IMR-90 (cell line): ENCODE measurements around the gene EXOC6. TPM values are rescaled to one million over a fixed set of nuclear protein-coding genes. Genes with fewer than 3 reads are reported as not detected.

Source experiments
- ATAC-seq: fragments of 200-7000 bp; cut with Tn5 transposase; 2 replicates; pipeline ENCODE4 v1.9.1; 2020; ENCODE audit warnings: low read depth, mild to moderate bottlenecking, moderate library complexity
- BruUV-seq: library from RNA; stranded (reverse); fragments of 400-500 nt; replicated peaks from 2 replicates; lab custom pipeline; 2021; lab: Mats Ljungman, UMichigan
- CTCF ChIA-PET: fragments of 300-600 bp; formaldehyde crosslinking; extraction: SDS; loops from one replicate; lab custom pipeline; 2021; ENCODE audit warnings: antibody characterized with exemption; lab: Yijun Ruan, JAX
- POLR2A ChIA-PET: fragments of 300-600 bp; sonication (Branson Sonifier 250); formaldehyde crosslinking; loops from one replicate; lab custom pipeline; 2022; ENCODE audit warnings: antibody characterized with exemption; ENCODE audit not compliant: unreplicated experiment; lab: Charles Lee
- DNase-seq: peaks from one replicate; pipeline ENCODE4 v3.0.0; 2013
- H2AFZ ChIP-seq: replicated peaks from 2 replicates; pipeline ENCODE3; 2013; ENCODE audit warnings: low read length, mild to moderate bottlenecking; ENCODE audit not compliant: poor library complexity
- H2AK5ac ChIP-seq: 2 replicates; pipeline ENCODE4 v1.6.1; 2013; ENCODE audit warnings: low read depth, low read length, inconsistent platforms
- H2AK9ac ChIP-seq: replicated peaks from 2 replicates; pipeline ENCODE3; 2013; ENCODE audit warnings: mild to moderate bottlenecking, low read depth, low read length, moderate library complexity; ENCODE audit not compliant: poor library complexity
- H2BK120ac ChIP-seq: 2 replicates; pipeline ENCODE4 v1.6.1; 2013; ENCODE audit warnings: low read depth, low read length, inconsistent platforms
- H2BK15ac ChIP-seq: 3 replicates; pipeline ENCODE4 v1.6.1; 2013; ENCODE audit warnings: low read depth, low read length, inconsistent platforms
- H2BK20ac ChIP-seq: 2 replicates; pipeline ENCODE4 v1.6.1; 2013; ENCODE audit warnings: low read depth, mild to moderate bottlenecking, inconsistent platforms, low read length, moderate library complexity
- H2BK5ac ChIP-seq: 2 replicates; pipeline ENCODE4 v1.6.1; 2013; ENCODE audit warnings: mild to moderate bottlenecking, low read depth, low read length, inconsistent platforms; ENCODE audit not compliant: poor library complexity, severe bottlenecking
- H3K14ac ChIP-seq: replicated peaks from 2 replicates; pipeline ENCODE4 v1.6.1; 2013; ENCODE audit warnings: low read depth, low read length, inconsistent platforms
- H3K18ac ChIP-seq: 2 replicates; pipeline ENCODE4 v1.6.1; 2013; ENCODE audit warnings: low read depth, low read length, control low read depth
- H3K23ac ChIP-seq: 2 replicates; pipeline ENCODE4 v1.6.1; 2013; ENCODE audit warnings: low read depth, low read length, inconsistent platforms
- H3K27ac ChIP-seq: 2 replicates; pipeline ENCODE4 v1.5.1; 2013; ENCODE audit warnings: mild to moderate bottlenecking, control low read depth, low read length; ENCODE audit not compliant: insufficient read depth
- H3K27me3 ChIP-seq: 2 replicates; pipeline ENCODE4 v1.6.1; 2013; ENCODE audit warnings: low read length; ENCODE audit not compliant: control insufficient read depth, insufficient read depth
- H3K36me3 ChIP-seq: 2 replicates; pipeline ENCODE4 v1.6.1; 2013; ENCODE audit warnings: low read length, mixed read lengths; ENCODE audit not compliant: control insufficient read depth, insufficient read depth
- H3K4ac ChIP-seq: 2 replicates; pipeline ENCODE4 v1.6.1; 2013; ENCODE audit warnings: low read depth, low read length, inconsistent platforms
- H3K4me1 ChIP-seq: 2 replicates; pipeline ENCODE4 v1.6.1; 2013; ENCODE audit warnings: low read length, mixed read lengths; ENCODE audit not compliant: control insufficient read depth, insufficient read depth
- H3K4me2 ChIP-seq: 2 replicates; pipeline ENCODE4 v1.6.1; 2013; ENCODE audit warnings: low read depth, mild to moderate bottlenecking, control low read depth, low read length, moderate library complexity
- H3K4me3 ChIP-seq: 2 replicates; pipeline ENCODE4 v1.5.1; 2013; ENCODE audit warnings: low read depth, mild to moderate bottlenecking, control low read depth, low read length, moderate library complexity; ENCODE audit not compliant: insufficient read depth
- H3K56ac ChIP-seq: 2 replicates; pipeline ENCODE4 v1.6.1; 2013; ENCODE audit warnings: low read length, inconsistent platforms; ENCODE audit not compliant: insufficient read depth; ENCODE audit errors: extremely low read depth
- H3K79me1 ChIP-seq, 2 experiments: 2 replicates each; pipeline ENCODE4 v1.6.1; 2013; ENCODE audit warnings: low read length in 2 of 2, inconsistent platforms in 1 of 2, low read depth in 1 of 2
- H3K9ac ChIP-seq: 2 replicates; pipeline ENCODE4 v1.6.1; 2013; ENCODE audit warnings: low read depth, low read length, control low read depth
- H3K9me1 ChIP-seq: 2 replicates; pipeline ENCODE4 v1.6.1; 2013; ENCODE audit warnings: low read length, inconsistent platforms; ENCODE audit not compliant: insufficient read depth
- H3K9me3 ChIP-seq: 2 replicates; pipeline ENCODE4 v1.6.1; 2013; ENCODE audit warnings: low read length; ENCODE audit not compliant: control insufficient read depth, insufficient read depth
- H4K20me1 ChIP-seq: 2 replicates; pipeline ENCODE4 v1.6.1; 2013; ENCODE audit warnings: low read length, inconsistent platforms; ENCODE audit not compliant: insufficient read depth
- H4K5ac ChIP-seq: 2 replicates; pipeline ENCODE4 v1.6.1; 2013; ENCODE audit warnings: mild to moderate bottlenecking, low read depth, low read length, control low read depth
- H4K8ac ChIP-seq, 2 experiments: 2 replicates each; pipeline ENCODE4 v1.6.1; 2013; ENCODE audit warnings: low read depth in 2 of 2, low read length in 2 of 2, control low read depth in 1 of 2, inconsistent platforms in 1 of 2
- H4K91ac ChIP-seq: 2 replicates; pipeline ENCODE4 v1.6.1; 2013; ENCODE audit warnings: low read depth, low read length, inconsistent platforms; ENCODE audit not compliant: insufficient read depth
- BHLHE40 ChIP-seq: fragments of 150-350 bp; IDR thresholded peaks from 2 replicates; pipeline ENCODE4 v1.6.1; 2016; ENCODE audit warnings: mild to moderate bottlenecking, low read depth, low read length
- CHD1 ChIP-seq: IDR thresholded peaks from 2 replicates; pipeline ENCODE4 v1.6.1; 2012; ENCODE audit warnings: low read depth, low read length, improper control_type of control experiment
- RCOR1 ChIP-seq: IDR thresholded peaks from 2 replicates; pipeline ENCODE4 v1.6.1; 2012; ENCODE audit warnings: mild to moderate bottlenecking, low read length, improper control_type of control experiment; ENCODE audit not compliant: insufficient replicate concordance
- WGBS, 2 experiments: methylation state at CpG; one replicate each; pipeline versions ENCODE4 v1.1.5 to v1.1.7; 2013; ENCODE audit warnings: missing lambda C conversion rate in 2 of 2; ENCODE audit not compliant: insufficient read length in 1 of 2; ENCODE audit errors: extremely low coverage in 2 of 2; 5-methylcytosine and 5-hydroxymethylcytosine counted together
- dilution Hi-C: fragments of 300-500 bp; cut with HindIII; formaldehyde crosslinking; loops from one replicate; pipeline ENCODE4 v1.14.3; 2018; ENCODE audit warnings: low sequenced_read_pairs; ENCODE audit not compliant: unreplicated experiment
- in situ Hi-C: fragments of 300-500 bp; cut with MboI; formaldehyde crosslinking; loops from 3 replicates; pipeline ENCODE4 v1.14.3; 2019; ENCODE audit warnings: low sequenced_read_pairs, inconsistent platforms, mixed read lengths
- intact Hi-C: fragments of 100-400 bp; cut with micrococcal nuclease; formaldehyde crosslinking; loops from 2 replicates; pipeline ENCODE4 v1.10.0; 2022
- polyA plus RNA-seq, 3 experiments: library from polyadenylated mRNA; depleted of rRNA; stranded (reverse); fragments of >200 nt; gene quantifications; 2 replicates each; pipeline ENCODE4 v1.2.3, GENCODE V29; 2012; ENCODE audit warnings: low replicate concordance in 1 of 3
- total RNA-seq: library from RNA; depleted of rRNA; stranded (reverse); fragments of >200 nt; gene quantifications from 2 replicates; pipeline ENCODE4 v1.2.3, GENCODE V29; 2012

The EXOC6 gene
- total and polyA plus RNA-seq, 2 of the 4 experiments (the other 2 are of a cell fraction), result 4.5 to 11.5 TPM

DNA sequence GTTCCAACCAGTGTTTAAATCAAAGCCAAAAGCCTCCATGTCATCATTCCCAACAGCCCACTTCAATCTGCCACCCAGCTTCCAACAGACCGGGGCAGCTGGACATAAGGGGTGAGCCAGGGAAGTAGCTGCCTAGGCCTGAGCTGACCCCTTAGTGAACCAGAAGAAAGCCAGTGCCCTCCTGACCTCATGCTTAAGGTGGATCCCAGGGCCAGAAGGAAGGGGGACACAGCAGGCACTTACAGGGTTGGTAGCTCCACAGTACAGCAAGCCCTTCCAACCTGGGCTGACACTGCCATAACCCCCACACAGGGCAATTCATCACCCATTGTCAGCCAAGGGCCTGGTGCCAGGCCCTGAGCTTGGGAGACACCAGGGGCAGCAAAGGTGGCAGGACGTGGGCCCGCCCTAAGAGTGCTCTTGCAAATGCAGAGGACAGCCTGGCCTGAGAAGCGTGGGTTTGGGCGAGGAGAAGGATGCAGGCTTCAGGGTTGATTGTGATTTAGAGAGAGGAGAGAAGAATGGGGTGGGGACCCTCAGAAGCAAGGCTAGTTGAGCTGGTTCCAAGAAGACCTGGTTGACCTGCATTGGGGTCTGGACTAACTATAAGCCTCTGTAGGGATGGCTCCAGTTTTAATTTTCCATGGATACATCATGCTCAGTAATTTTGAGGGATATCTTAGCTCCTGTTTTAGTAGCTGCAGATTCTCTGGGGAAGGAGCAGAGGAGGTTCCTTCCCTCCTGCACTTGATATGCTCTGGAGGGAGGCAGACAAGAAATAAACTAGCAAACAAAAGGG is 222.3 kb downstream of the EXOC6 start (continued):
- TF ChIP-seq CHD1, result no peak

DNA sequence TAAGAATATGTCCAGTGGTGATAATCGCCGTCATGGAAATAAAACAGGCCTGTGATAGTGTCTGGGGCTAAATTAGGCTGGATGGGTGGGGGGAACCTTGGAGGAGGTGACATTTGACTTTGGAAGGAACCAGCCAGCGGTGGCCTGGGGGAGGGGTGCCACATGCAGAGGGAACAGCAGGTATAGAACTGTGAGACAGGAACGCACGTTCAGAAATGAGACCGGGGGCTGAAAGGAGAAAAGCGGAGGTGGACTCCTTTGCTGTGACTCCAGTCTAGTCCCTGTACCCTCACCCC is 222.8 kb downstream of the EXOC6 start:
- H4K8ac ChIP-seq, result no peak overlapping the region
- peaks cover 22% of the 10 kb centered on the region; the same call in 1 of the 2 replicates for H4K20me1 ChIP-seq
- intact Hi-C loops, result loop anchor here (5.0 kb wide), 1 partner anchor 64 kb away; no protein-coding TSS in a partner anchor
- no peak overlapping the region for H2AFZ ChIP-seq
- H3K27me3 ChIP-seq, result peaks cover 98% of the 10 kb centered on the region
- H4K91ac ChIP-seq, result no peak overlapping the region
- in situ Hi-C loops, result no loop called here
- TF ChIP-seq BHLHE40 (no peak), RCOR1 (no peak)
- H3K36me3 ChIP-seq, result no peaks in the 10 kb centered on the region
- peaks cover 8% of the 10 kb centered on the region; the same call in 1 of the 2 replicates for H3K4me1 ChIP-seq
- DNase-seq (no peak), ATAC-seq (no peak)
- no peak overlapping the region for H3K18ac ChIP-seq
- H3K4me3 ChIP-seq, result no peak overlapping the region
- no peak overlapping the region for H3K56ac ChIP-seq
- H3K9me3 ChIP-seq, result no peaks in the 10 kb centered on the region
- dilution Hi-C loops, result no loop called here
- POLR2A ChIA-PET, result no interaction called here
- H3K23ac ChIP-seq, result no peak overlapping the region
- H2BK120ac ChIP-seq, result no peak overlapping the region
- no peaks in the 10 kb centered on the region for H3K79me1 ChIP-seq
- H2BK15ac ChIP-seq, result no peak overlapping the region
- CTCF ChIA-PET, result no interaction called here
- BruUV-seq, result no TSS peak
- H3K4ac ChIP-seq, result no peak overlapping the region
- H2BK5ac ChIP-seq, result no peak overlapping the region
- no peak overlapping the region for H3K4me2 ChIP-seq
- no peak overlapping the region for H4K5ac ChIP-seq
- H3K14ac ChIP-seq, result no peak overlapping the region
- H2AK9ac ChIP-seq, result no peak overlapping the region
- H2BK20ac ChIP-seq, result no peak overlapping the region
- H3K27ac ChIP-seq, result no peak overlapping the region
- no peak overlapping the region for H3K9ac ChIP-seq
- H3K9me1 ChIP-seq, result no peaks in the 10 kb centered on the region
- 33% methylated on average over 2 of the region's 7 CpGs; no CpG with 5 or more reads in 1 of the 2 experiments for WGBS, 2 experiments
- H2AK5ac ChIP-seq, result no peak overlapping the region; the same call in 1 of the 2 replicates
